ENCODE data around the gene CCDC150.
"Not testable (repeated sequence)": the region's sequence is repeated elsewhere in the genome, so short reads cannot be mapped to it uniquely, and the experiment has no call there.

CCDC150 gene

GRCh38 chr2:196639180-196640030, at the start of gene CCDC150:
TSS of gene CCDC150 (plus strand) at chr2:196639715. CDS start at chr2:196639767, 52 bp downstream.
- DNase-seq (ENCODE audit: low spot score) = peak; percentile 98

- DNase-seq (ENCODE audit: low spot score) = no peak
Measured at GRCh38 chr2:196590286-196590685, 49.2 kb upstream of the CCDC150 start.

- no peak for DNase-seq (ENCODE audit: low spot score)
Measured at GRCh38 chr2:196591004-196591403, 48.5 kb upstream of the CCDC150 start.

GRCh38 chr2:196591621-196592022, 47.9 kb upstream of the CCDC150 start:
- no peak for DNase-seq (ENCODE audit: low spot score)

GRCh38 chr2:196592331-196592910, 47.1 kb upstream of the CCDC150 start:
- DNase-seq (ENCODE audit: low spot score) = peak; percentile 44

GRCh38 chr2:196592911-196593881, 46.3 kb upstream of the CCDC150 start, which contains the start of gene HECW2:
TSS of gene HECW2 (minus strand) at chr2:196593554.
- DNase-seq (ENCODE audit: low spot score) = peak; percentile 82

GRCh38 chr2:196594158-196594557, 45.4 kb upstream of the CCDC150 start:
- DNase-seq (ENCODE audit: low spot score) = no peak

- no peak for DNase-seq (ENCODE audit: low spot score)
Measured at GRCh38 chr2:196597531-196597930, 42.0 kb upstream of the CCDC150 start.

- DNase-seq (ENCODE audit: low spot score) = no peak
Measured at GRCh38 chr2:196598412-196598811, 41.1 kb upstream of the CCDC150 start.

GRCh38 chr2:196598846-196599245, 40.7 kb upstream of the CCDC150 start:
- no peak for DNase-seq (ENCODE audit: low spot score)

- peak; percentile 92 for DNase-seq (ENCODE audit: low spot score)
Measured at GRCh38 chr2:196601430-196602306, 37.8 kb upstream of the CCDC150 start.

GRCh38 chr2:196604196-196604595, 35.3 kb upstream of the CCDC150 start:
- no peak for DNase-seq (ENCODE audit: low spot score)

- DNase-seq (ENCODE audit: low spot score) = no peak
Measured at GRCh38 chr2:196606516-196606915, 33.0 kb upstream of the CCDC150 start.

GRCh38 chr2:196607073-196607472, 32.4 kb upstream of the CCDC150 start:
- DNase-seq (ENCODE audit: low spot score) = no peak

GRCh38 chr2:196607896-196608295, 31.6 kb upstream of the CCDC150 start:
- not testable (repeated sequence) for DNase-seq (ENCODE audit: low spot score)

- DNase-seq (ENCODE audit: low spot score) = no peak
Measured at GRCh38 chr2:196609806-196610205, 29.7 kb upstream of the CCDC150 start.

- DNase-seq (ENCODE audit: low spot score) = no peak
Measured at GRCh38 chr2:196610796-196611195, 28.7 kb upstream of the CCDC150 start.

GRCh38 chr2:196613302-196613701, 26.2 kb upstream of the CCDC150 start:
- no peak for DNase-seq (ENCODE audit: low spot score)

- DNase-seq (ENCODE audit: low spot score) = no peak
Measured at GRCh38 chr2:196617430-196617829, 22.1 kb upstream of the CCDC150 start.

GRCh38 chr2:196618661-196619060, 20.9 kb upstream of the CCDC150 start:
- DNase-seq (ENCODE audit: low spot score) = no peak

GRCh38 chr2:196630531-196630930, 9.0 kb upstream of the CCDC150 start:
- DNase-seq (ENCODE audit: low spot score) = no peak

Measured in GM03348 (cell line).